GM12864 (cell line): ENCODE results near the gene CES5A.

Source experiments
- DNase-seq: peaks from one replicate; pipeline ENCODE4 v3.0.0-alpha.2; 2011; ENCODE audit warnings: low read depth
- H3K4me3 ChIP-seq: 2 replicates; pipeline ENCODE4 v1.5.1; 2011; ENCODE audit warnings: mild to moderate bottlenecking, low read depth, low read length, control low read depth
- TF ChIP-seq, protein P1 (sequence below): IDR thresholded peaks from 2 replicates; pipeline ENCODE4 v1.5.1; 2011; ENCODE audit warnings: low read depth, mild to moderate bottlenecking, moderate library complexity, low read length, control low read depth, inconsistent platforms; ENCODE audit errors: missing control alignments

CES5A gene

DNA sequence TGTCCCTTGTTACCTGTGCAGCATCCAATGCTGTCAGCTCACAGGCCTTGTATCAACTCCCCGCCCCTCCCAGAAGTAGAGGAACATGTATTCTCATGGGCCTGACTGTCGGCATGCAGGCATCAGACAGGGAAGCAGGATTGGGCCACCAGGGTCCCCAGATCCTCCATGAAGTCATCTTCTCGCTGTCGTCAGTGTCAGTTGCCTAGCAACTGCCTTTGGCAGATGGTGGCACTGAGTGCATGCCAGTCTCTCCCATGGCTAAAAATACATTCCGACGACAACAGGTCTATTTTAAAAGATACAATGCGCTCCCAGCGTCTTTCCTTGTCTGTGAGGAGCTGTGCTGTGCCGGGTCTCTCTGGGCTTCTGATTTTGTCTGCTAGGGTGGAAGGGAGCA lies 36.8 kb upstream of the CES5A start:
- TF ChIP-seq, protein P1, sequence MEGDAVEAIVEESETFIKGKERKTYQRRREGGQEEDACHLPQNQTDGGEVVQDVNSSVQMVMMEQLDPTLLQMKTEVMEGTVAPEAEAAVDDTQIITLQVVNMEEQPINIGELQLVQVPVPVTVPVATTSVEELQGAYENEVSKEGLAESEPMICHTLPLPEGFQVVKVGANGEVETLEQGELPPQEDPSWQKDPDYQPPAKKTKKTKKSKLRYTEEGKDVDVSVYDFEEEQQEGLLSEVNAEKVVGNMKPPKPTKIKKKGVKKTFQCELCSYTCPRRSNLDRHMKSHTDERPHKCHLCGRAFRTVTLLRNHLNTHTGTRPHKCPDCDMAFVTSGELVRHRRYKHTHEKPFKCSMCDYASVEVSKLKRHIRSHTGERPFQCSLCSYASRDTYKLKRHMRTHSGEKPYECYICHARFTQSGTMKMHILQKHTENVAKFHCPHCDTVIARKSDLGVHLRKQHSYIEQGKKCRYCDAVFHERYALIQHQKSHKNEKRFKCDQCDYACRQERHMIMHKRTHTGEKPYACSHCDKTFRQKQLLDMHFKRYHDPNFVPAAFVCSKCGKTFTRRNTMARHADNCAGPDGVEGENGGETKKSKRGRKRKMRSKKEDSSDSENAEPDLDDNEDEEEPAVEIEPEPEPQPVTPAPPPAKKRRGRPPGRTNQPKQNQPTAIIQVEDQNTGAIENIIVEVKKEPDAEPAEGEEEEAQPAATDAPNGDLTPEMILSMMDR, result no peak
- no peak for DNase-seq
- H3K4me3 ChIP-seq, result no peak overlapping the region

DNA sequence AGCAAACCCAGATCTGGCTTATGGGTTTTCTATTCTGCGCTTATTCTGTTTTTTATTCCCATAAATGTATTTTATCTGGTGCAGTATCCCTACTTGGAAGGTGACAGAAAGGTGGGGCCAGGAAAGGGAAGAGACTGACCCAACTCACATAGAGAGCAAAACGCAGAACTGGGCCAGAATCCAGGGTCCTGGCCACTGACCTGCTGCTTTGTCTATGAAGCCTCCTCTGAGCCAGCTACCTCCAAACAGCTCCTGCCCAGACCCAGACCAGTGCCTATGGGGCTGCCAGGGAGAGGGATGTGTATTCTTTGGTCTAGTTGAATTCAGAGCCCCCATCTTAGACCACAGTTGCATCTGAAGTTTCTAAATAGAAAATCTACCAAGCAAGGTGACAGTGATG lies 36.4 kb upstream of the CES5A start:
- TF ChIP-seq, protein P1, result no peak
- no peak overlapping the region for H3K4me3 ChIP-seq
- DNase-seq, result no peak

DNA sequence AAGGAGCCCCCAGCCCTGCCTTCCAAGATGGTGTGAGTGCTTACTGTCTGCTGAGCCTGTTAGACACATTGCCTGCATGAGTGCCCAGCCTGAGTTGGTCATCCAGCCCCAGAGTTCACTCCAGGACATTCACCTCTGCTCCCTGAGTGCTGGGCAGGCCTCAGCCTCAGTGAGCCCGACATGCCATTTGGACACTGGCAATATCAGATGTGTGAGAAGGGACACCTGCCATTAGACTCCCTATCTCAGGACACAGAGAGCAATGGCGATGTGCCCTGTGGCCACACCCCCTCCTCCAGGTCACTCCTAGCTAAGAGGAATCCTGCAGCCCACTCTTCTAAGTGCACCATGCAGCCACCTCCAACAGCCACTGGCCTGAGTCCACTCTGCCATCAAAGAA lies 34.7 kb upstream of the CES5A start:
- DNase-seq, result no peak
- TF ChIP-seq, protein P1, result no peak
- no peak overlapping the region for H3K4me3 ChIP-seq

DNA sequence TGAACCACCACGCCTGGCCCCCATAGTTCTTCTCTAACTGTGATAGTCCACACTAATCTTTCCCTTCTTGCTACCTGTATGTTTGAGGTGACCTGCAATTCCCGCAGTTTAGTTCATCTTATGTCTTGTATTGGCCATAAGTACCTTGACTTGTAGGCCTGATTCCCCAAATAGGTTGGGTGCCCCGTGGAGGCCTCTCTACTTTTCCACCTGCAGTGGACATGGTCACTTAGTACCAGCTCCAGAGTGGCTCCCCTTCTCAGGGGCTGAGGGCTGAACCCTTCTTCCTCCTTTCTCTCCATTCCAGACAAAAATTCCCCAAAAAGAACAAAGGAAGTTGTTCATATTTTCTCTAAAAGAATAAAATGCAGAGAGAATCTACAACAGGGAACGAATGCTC lies 33.5 kb upstream of the CES5A start:
- DNase-seq, result no peak
- TF ChIP-seq, protein P1, result no peak
- no peak overlapping the region for H3K4me3 ChIP-seq

DNA sequence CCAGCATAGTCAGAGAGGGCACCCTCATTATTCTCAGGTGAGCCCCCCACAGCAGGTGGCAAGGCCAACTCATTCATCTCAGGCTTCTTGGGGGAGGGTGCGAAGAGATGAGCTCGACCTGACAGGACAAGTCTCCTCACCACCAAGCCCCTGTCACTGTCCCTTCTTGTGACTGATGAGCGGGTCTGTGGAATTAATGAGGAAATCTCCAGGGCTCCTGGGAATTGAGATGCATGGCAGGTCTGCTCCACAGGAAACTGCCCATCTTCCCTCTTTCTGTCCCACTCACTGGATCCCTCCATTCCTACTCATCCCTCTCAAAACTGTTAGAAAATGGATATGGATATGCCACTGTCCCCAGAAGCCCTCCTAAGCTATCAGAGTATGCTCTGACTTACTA lies 32.5 kb upstream of the CES5A start:
- TF ChIP-seq, protein P1, result no peak
- no peak for DNase-seq
- H3K4me3 ChIP-seq, result no peak overlapping the region

DNA sequence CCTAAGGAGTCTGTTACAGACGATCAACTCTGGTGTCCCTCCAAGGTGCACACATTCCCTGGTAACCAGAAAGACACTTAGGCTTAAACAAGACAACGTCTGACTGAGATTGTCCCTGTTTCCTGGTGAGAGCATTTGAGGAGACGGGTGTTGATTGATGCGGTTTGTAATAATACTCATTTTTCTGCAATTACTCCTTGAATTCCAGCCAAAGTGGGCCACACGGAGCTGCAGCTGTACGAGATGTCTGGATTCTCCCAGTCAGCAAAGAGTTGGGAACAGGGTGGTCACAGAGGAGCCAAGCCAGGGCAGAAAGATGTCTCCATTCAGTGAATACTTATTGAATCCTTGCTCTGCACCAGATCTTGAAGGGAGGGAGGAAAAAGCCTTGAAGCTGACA lies 30.9 kb upstream of the CES5A start:
- no peak for DNase-seq
- TF ChIP-seq, protein P1, result no peak
- no peak overlapping the region for H3K4me3 ChIP-seq

DNA sequence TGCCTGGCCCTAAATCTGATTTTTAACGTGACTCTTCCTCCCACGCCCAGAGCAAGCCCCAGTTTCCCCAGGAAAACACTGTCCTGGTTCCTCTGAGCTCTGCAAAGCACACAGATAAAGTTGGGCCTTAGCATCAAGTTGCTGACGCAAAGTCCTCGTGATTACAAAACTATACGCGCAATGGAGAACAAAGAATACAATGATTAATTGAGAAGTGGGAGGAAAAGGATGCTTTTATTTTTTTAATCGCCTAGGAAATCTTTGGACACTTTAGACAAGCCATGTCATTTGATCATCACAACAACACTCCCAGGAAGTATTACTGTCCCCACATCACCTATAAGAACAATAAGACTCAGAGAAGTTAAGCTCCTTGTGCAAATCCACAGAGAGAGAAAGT lies 30.5 kb upstream of the CES5A start:
- DNase-seq, result no peak
- TF ChIP-seq, protein P1, result no peak
- no peak overlapping the region for H3K4me3 ChIP-seq
